HL-60 (cell line): ENCODE results near the gene AKAP1.

Experiments
- DNase-seq, 2 experiments: peaks; one replicate each; pipeline ENCODE4 v3.0.0-alpha.2; 2010 to 2020; ENCODE audit warnings: low read depth in 1 of 2, low spot score in 1 of 2
- H3K27ac ChIP-seq: fragments of 250-450 bp; sonication (Bioruptor Pico); replicated peaks from 2 replicates; pipeline ENCODE4 v1.5.1; 2020; ENCODE audit warnings: mild to moderate bottlenecking, moderate library complexity
- H3K27me3 ChIP-seq: fragments of 250-450 bp; sonication (Bioruptor Pico); 2 replicates; pipeline ENCODE4 v1.5.1; 2021; ENCODE audit warnings: mild to moderate bottlenecking, moderate library complexity; ENCODE audit not compliant: insufficient read depth, poor library complexity, severe bottlenecking
- H3K4me3 ChIP-seq: replicated peaks from 2 replicates; pipeline ENCODE4 v1.5.1; 2011; ENCODE audit warnings: mild to moderate bottlenecking, control low read depth, low read length; ENCODE audit not compliant: insufficient read depth
- GABPA ChIP-seq: IDR thresholded peaks from 2 replicates; pipeline ENCODE4 v1.6.1; 2012; ENCODE audit warnings: low read depth
- POLR2AphosphoS5 ChIP-seq: IDR thresholded peaks from 2 replicates; pipeline ENCODE4 v1.6.1; 2012; ENCODE audit warnings: low read depth
- SPI1 ChIP-seq: IDR thresholded peaks from 2 replicates; pipeline ENCODE4 v1.6.1; 2012; ENCODE audit warnings: low read depth, mild to moderate bottlenecking, borderline replicate concordance
- TF ChIP-seq, protein P1 (sequence below): IDR thresholded peaks from one replicate; pipeline ENCODE4 v1.5.1; 2011; ENCODE audit warnings: low read length, control low read depth, inconsistent platforms; ENCODE audit not compliant: insufficient read depth
- TF ChIP-seq, protein P2 (sequence below): IDR thresholded peaks from 2 replicates; pipeline ENCODE4 v1.6.1; 2012; ENCODE audit warnings: low read depth; ENCODE audit not compliant: insufficient replicate concordance

AKAP1 gene

DNA sequence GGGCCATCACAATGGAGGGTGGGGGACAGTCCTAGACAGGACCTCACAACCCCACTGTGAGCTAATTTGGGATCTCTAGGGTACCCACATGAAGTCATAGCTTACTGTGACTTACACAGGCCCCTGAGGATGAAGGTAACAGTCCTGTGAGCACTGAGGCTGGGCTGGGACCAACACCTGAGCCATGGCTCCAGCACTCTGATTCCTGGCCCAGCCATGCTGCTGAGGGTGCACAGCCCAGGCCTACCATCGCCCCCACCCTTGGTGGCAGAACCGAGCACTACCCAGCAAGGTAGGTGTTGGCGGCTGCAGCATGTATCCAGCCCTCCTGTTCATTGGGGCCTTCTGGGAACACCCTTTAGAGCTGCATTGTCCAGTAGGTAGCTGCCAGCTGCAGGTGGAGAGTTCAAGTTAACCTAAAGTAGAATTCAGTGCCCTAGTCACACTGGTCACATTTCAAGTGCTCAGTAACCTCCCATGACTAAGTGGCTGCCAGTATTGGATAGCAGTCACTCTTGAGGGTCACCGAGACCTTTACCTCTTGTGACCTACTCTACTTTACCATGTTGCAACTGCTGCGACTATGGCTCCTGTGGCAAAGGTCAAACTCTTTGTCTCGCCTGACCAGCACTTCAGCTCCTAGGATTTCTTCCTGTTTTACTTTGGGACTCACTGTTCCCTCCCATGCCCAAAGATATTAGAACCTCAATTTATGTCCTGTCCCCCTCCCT lies 11.6 kb downstream of the AKAP1 start:
- Histone ChIP-seq H3K27me3 (no peaks in the 10 kb centered on the region), H3K27ac (no peak overlapping the region), H3K4me3 (no peak overlapping the region)
- TF ChIP-seq GABPA (no peak), POLR2AphosphoS5 (no peak), SPI1 (no peak)
- TF ChIP-seq, protein P1, sequence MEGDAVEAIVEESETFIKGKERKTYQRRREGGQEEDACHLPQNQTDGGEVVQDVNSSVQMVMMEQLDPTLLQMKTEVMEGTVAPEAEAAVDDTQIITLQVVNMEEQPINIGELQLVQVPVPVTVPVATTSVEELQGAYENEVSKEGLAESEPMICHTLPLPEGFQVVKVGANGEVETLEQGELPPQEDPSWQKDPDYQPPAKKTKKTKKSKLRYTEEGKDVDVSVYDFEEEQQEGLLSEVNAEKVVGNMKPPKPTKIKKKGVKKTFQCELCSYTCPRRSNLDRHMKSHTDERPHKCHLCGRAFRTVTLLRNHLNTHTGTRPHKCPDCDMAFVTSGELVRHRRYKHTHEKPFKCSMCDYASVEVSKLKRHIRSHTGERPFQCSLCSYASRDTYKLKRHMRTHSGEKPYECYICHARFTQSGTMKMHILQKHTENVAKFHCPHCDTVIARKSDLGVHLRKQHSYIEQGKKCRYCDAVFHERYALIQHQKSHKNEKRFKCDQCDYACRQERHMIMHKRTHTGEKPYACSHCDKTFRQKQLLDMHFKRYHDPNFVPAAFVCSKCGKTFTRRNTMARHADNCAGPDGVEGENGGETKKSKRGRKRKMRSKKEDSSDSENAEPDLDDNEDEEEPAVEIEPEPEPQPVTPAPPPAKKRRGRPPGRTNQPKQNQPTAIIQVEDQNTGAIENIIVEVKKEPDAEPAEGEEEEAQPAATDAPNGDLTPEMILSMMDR = no peak
- TF ChIP-seq, protein P2, sequence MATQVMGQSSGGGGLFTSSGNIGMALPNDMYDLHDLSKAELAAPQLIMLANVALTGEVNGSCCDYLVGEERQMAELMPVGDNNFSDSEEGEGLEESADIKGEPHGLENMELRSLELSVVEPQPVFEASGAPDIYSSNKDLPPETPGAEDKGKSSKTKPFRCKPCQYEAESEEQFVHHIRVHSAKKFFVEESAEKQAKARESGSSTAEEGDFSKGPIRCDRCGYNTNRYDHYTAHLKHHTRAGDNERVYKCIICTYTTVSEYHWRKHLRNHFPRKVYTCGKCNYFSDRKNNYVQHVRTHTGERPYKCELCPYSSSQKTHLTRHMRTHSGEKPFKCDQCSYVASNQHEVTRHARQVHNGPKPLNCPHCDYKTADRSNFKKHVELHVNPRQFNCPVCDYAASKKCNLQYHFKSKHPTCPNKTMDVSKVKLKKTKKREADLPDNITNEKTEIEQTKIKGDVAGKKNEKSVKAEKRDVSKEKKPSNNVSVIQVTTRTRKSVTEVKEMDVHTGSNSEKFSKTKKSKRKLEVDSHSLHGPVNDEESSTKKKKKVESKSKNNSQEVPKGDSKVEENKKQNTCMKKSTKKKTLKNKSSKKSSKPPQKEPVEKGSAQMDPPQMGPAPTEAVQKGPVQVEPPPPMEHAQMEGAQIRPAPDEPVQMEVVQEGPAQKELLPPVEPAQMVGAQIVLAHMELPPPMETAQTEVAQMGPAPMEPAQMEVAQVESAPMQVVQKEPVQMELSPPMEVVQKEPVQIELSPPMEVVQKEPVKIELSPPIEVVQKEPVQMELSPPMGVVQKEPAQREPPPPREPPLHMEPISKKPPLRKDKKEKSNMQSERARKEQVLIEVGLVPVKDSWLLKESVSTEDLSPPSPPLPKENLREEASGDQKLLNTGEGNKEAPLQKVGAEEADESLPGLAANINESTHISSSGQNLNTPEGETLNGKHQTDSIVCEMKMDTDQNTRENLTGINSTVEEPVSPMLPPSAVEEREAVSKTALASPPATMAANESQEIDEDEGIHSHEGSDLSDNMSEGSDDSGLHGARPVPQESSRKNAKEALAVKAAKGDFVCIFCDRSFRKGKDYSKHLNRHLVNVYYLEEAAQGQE = no peak
- DNase-seq = no peak

- H3K27me3 ChIP-seq = no peaks in the 10 kb centered on the region
- H3K27ac ChIP-seq = no peak overlapping the region
- TF ChIP-seq GABPA (no peak), POLR2AphosphoS5 (no peak), SPI1 (no peak)
- TF ChIP-seq, protein P2 = no peak
- TF ChIP-seq, protein P1 = no peak
- no peak overlapping the region for H3K4me3 ChIP-seq
- no peak for DNase-seq
Observed at GRCh38 chr17:57097832-57098421, 12.9 kb downstream of the AKAP1 start.

DNA sequence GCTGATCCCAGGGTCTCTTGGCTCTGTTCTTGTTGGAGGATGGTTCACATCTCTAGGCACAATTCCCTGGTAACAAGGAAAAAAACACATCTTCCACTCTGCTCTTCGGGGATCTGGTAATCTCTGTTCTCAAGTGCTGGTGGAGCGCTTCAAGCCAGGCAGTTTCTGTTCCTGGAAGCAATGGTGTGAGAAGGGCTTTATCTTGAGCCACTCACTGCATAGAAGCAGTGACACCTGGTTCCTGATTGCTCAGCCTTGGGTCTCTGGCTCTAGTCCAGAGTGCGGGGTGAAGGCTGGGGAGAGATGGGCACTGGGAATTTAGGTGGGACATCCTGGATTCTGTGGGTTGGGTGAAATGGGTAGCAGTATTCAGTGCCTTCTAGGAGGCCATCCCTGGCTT lies 14.1 kb downstream of the AKAP1 start:
- Histone ChIP-seq H3K4me3 (no peak overlapping the region), H3K27me3 (no peaks in the 10 kb centered on the region), H3K27ac (no peak overlapping the region)
- TF ChIP-seq, protein P1 = no peak
- TF ChIP-seq POLR2AphosphoS5 (no peak), SPI1 (no peak), GABPA (no peak)
- TF ChIP-seq, protein P2 = no peak
- no peak for DNase-seq
